Caki2 (cell line): ENCODE results near the gene IAH1. TPM values are rescaled to one million over a fixed set of nuclear protein-coding genes. Genes with fewer than 3 reads are reported as not detected.
"Not testable (repeated sequence)": the region's sequence is repeated elsewhere in the genome, so short reads cannot be mapped to it uniquely, and the experiment has no call there.

Experiments
- DNase-seq: peaks from one replicate; pipeline ENCODE4 v3.0.0-alpha.2; 2015; ENCODE audit warnings: low read depth
- in situ Hi-C: cut with HindIII; loops from 2 replicates; pipeline ENCODE4 v1.10.0; 2016; ENCODE audit warnings: low sequenced_read_pairs, low pct_unique_long_range_greater_than_20kb, mixed read lengths
- total RNA-seq: library from RNA; depleted of rRNA; stranded (reverse); fragments of >200 nt; shearing (Covaris generic); gene quantifications from 2 replicates; pipeline ENCODE4 v1.2.3, GENCODE V29; 2014; ENCODE audit warnings: low replicate concordance

Gene IAH1
- total RNA-seq, 1 experiment from 2014 or later, result 100 TPM

DNA sequence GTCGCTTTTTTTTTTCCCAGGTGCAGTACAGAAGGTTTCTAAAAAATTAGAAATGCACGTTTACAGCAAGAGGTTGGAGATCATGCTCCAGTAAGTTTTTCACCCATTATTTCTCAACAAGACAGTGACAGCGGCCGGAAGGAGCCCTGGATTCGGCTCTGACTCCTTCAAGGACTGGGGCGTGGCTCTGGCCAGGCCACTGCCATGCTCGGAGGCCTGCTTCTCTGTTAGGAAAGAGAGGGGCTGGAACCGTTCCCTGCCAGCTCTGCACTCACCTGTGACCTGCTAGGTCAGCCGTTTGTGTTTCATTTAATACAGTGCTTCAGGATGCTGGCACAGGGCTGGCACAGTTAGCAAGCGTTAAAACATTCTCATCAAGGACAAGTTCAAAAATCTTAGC, 6.7 kb upstream of the IAH1 start:
- in situ Hi-C loops, result no loop called here
- DNase-seq, result peak; percentile 67

- DNase-seq, result no peak
Measured at GRCh38 chr2:9471206-9471605, 3.1 kb upstream of the IAH1 start.

GRCh38 chr2:9472511-9472910, 1.8 kb upstream of the IAH1 start:
- in situ Hi-C loops, result no loop called here
- DNase-seq, result no peak

More at GRCh38 chr2:9471206-9471605, 3.1 kb upstream of the IAH1 start:
- in situ Hi-C loops, result no loop called here

- in situ Hi-C loops, result no loop called here
- DNase-seq, result no peak
Measured at GRCh38 chr2:9473308-9473984, 905 bp upstream of the IAH1 start.

- in situ Hi-C loops, result no loop called here
- DNase-seq, result no peak
Measured at GRCh38 chr2:9473985-9474360, 378 bp upstream of the IAH1 start.

DNA sequence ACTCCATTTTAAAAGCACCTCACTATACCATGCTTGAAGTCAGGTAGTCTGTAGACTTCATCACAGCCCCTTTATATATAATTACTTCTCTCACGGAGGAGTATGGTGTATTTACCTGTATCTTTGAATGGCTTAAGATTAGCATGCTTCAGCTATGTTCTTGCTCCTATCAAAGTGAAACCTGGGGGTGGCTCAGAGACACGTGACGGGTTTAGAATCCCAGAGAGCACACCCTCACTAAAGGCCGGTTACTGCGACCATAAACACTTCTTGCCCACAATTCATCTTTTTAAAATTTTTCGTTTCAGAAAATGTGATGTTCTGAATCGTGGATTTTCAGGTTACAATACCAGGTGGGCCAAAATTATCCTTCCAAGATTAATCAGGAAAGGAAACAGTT, 3.6 kb downstream of the IAH1 start:
- in situ Hi-C loops, result no loop called here
- no peak for DNase-seq

DNA sequence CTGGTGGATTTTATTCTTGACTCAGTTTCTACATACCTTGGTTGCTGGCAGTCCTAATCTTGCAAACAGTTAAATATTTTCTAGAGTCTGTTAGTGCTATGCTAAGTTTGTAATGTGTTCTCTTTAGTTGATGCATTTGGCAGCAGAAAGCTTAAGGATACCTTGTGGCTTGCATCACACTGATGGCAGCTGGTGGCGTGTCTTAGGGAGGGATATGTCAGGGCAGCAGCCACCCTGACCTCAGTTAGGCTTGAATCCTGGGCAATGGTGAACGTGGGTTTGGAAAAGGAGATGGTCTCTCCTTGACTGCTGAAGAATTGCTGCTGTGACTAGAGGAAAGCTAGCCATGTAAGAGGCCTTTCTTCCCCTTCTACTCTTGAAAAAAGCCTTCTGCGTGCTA, 4.2 kb downstream of the IAH1 start:
- no peak for DNase-seq
- in situ Hi-C loops, result no loop called here

- no peak for DNase-seq
- in situ Hi-C loops, result no loop called here
Measured at GRCh38 chr2:9480157-9480556, 5.8 kb downstream of the IAH1 start.

DNA sequence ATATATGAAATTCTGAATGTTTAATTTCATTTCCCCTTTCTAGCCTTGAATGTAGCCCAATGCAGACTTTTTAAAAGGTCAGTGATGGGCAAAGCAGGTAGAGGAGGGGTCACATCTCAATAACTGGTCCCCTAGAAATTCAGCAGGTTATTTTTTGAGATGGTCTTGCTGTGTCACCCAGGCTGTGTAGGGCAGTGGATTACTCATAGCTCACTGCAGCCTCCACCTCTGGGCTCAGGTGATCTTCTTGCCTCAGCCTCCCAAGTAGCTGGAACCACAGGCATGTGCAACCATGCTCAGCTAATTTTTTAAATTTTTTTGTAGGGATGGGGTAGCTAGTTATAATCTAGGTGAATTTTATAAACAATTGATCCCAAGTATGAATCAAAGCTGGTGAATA, 8.8 kb downstream of the IAH1 start:
- DNase-seq, result no peak

GRCh38 chr2:9484533-9484932, 10.2 kb downstream of the IAH1 start:
- in situ Hi-C loops, result no loop called here
- DNase-seq, result no peak

More for the DNA sequence above, 8.8 kb downstream of the IAH1 start:
- in situ Hi-C loops, result no loop called here

DNA sequence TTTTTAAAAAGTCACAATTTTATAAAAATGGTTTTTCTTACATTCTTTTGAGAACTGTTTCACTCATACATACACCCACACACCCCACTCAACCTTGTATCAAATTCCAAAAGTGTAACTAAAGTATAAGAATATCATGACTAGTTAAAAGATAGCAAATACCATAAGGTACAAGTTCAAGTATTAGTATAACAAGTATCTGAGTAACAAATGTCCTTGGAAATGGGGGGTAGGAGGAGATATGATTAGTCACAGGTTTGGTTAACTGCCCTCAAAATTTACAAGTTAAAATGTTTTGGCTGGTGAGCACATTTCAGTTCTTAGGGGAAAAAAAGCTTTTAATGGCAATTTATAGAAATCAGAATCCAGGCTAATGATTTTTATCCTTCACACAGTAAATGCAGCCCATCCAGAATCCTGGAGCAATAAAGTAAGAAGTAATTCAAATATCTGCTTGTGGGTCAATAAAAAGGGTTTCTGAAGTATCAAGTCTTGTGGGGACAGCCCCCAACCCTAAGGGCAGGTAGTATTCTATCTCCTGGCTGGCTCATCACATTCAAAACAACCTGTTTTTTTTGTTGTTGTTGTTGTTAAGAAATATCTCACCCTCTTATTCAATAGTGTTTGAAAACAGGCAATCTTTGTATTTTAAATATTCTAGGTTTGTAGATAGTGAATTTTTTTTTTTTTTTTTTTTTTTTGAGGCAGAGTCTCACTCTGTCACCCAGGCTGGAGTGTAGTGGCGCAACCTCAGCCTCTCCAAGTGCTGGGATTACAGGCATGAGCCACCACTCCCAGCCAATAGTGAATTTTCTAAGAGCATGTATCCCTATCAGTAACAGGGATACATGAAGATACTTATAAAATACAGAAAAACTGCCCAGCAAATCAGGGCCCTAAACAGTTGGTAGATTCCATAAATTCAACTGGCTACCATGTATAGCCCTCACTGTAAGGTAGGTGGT, 14.5 kb downstream of the IAH1 start:
- in situ Hi-C loops, result no loop called here
- no peak for DNase-seq

DNA sequence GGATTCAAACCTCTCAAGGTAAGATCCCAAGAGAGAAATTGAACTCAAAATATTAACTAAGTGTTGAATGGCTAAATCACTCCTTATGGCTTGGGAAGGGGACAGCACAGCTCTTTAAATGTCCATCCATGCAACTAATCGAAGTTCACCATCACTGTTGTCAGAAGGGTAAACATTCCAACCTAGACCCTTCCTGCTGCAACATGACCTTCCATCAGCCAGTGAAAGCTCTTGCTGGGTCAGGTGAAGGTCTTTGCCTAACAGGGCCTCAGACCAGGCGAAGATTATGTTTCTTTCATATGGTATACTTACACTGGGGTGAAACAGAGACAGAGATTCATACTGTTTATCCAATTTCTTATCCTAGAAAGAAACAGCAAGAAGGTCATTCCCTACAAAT, 16.4 kb downstream of the IAH1 start:
- no peak for DNase-seq
- in situ Hi-C loops, result no loop called here

- DNase-seq, result no peak
- in situ Hi-C loops, result no loop called here
Measured at GRCh38 chr2:9492927-9493326, 18.6 kb downstream of the IAH1 start.

DNA sequence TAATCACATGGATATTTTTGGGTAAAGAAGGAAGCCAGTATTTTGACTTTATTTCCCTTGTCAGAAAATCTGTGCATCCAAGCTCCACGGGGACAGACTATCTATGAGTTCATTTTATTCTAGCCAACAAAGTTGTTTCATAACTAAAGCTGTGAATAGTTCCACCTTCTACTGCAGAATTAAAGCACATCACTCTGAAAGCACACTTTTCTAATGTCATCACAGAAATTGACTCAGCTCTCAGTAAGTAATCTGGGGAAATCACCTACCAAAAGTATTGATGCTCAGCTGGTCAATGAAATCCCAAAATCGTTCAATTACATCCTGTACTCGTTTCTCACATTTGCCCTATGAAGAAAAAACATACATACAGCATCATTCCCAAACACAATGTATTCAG, 19.1 kb downstream of the IAH1 start:
- in situ Hi-C loops, result no loop called here
- no peak for DNase-seq

DNA sequence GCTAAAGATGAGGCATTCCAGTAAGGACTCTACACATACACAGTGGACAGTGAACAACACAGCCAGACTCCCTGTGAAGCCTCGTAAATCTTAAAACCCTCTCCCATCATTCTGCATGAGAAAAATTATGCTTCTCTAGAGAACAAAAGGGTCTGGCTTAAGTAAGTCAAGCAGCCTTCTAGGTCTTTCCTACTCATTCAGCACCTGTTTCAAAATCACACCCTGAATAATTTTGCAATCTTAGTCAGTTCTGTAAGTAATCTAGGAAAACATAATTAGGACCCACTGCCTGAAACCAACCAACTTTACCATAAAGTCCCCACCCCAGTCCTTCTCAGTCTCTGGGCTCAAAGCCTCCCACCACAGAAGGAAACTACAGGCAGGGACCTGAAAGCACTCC, 19.7 kb downstream of the IAH1 start:
- DNase-seq, result no peak
- in situ Hi-C loops, result no loop called here

DNA sequence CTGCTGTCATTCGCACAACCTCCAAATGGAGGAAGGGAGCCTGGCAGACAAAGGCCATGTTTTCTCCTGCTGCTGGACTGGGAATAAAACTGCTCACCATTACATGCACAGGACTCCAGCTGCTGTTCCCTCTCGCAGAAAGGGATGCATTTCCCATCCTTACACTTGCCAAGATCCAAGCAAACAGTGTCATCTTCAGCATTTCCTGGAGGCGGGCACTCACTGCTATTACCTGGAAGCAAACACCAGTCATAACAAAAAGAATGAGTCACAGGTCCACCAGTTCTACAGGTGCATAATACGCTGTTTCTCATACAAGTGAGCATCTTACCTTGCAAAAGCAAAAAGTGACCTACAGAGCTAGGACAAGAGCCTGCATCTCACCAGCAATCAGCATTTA, 22.7 kb downstream of the IAH1 start:
- in situ Hi-C loops, result no loop called here
- no peak for DNase-seq

DNA sequence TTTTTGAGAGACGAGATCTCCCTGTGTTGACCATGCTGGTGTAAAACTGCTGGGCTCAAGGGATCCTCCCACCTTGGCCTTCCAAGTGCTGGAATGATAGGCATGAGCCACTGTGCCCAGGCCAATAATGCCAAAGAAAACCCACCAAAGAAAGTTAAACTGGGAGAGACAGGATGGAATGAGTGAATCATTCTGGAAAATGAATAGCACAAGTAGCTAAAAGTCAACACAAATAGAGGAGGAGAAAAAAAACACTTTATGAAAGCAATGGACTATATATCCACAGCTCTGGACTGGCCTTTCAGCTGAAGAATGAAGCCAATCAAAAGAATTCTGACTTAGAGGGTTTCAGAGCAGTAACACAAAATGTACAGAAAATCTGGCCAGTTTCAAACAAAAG, 23.9 kb downstream of the IAH1 start:
- no peak for DNase-seq
- in situ Hi-C loops, result no loop called here

DNA sequence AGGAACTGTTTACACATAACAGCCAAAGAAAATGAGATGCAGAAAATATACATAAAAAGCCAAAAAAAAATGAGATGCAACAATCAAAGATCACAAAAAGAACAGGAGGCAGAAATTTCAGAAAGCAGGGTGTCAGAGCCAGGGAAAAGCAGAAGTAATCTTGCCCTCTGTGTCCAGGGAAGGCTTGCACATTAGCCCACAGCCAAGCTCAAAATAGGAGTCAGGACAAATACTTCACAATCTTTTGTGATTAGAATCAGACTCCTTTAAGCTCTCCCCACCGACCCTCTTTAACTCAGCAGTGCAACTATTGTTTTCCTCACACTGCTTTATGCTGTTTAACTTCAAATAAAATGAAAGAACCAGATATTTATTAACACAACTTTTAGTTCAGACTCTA, 34.6 kb downstream of the IAH1 start:
- no peak for DNase-seq
- in situ Hi-C loops, result no loop called here

GRCh38 chr2:9513946-9514345, 39.6 kb downstream of the IAH1 start:
- DNase-seq, in situ Hi-C loops: not testable (repeated sequence)
